Midbrain (tissue), 1 donor: Measurements from ENCODE around the gene CDCA4.
A peak's percentile ranks its signal among the peaks of the same experiment; 100 is the strongest.
"Not testable (repeated sequence)": the region's sequence is repeated elsewhere in the genome, so short reads cannot be mapped to it uniquely, and the experiment has no call there.

Source experiments
- DNase-seq: peaks from one replicate; lab custom pipeline; 2025; lab: John Stamatoyannopoulos, UW

The CDCA4 gene

GRCh38 chr14:105020815-105021655 is at the start of gene CDCA4:
TSS of gene CDCA4 (minus strand) at chr14:105021083. CDS start at chr14:105011929, 9,154 bp downstream.
- DNase-seq, result peak; percentile 99

GRCh38 chr14:105069871-105070759 is 49.2 kb upstream of the CDCA4 start:
- DNase-seq, result peak; percentile 6

- no peak for DNase-seq
Observed at GRCh38 chr14:105069522-105069870, 48.6 kb upstream of the CDCA4 start.

GRCh38 chr14:105068818-105069217 is 47.9 kb upstream of the CDCA4 start:
- DNase-seq, result no peak

- no peak for DNase-seq
Observed at GRCh38 chr14:105067969-105068301, 47.1 kb upstream of the CDCA4 start.

- no peak for DNase-seq
Observed at GRCh38 chr14:105067140-105067968, 46.5 kb upstream of the CDCA4 start.

- DNase-seq, result no peak
Observed at GRCh38 chr14:105066240-105067071, 45.6 kb upstream of the CDCA4 start.

- DNase-seq, result peak; percentile 13
Observed at GRCh38 chr14:105065280-105066228, 44.7 kb upstream of the CDCA4 start, which contains the start of gene GPR132. TSS of gene GPR132 (minus strand) at chr14:105065430. CDS start at chr14:105055420, 10,010 bp downstream.

GRCh38 chr14:105064721-105065143 is 43.8 kb upstream of the CDCA4 start:
- DNase-seq, result no peak

- DNase-seq, result no peak
Observed at GRCh38 chr14:105064001-105064400, 43.1 kb upstream of the CDCA4 start.

GRCh38 chr14:105063506-105063905 is 42.6 kb upstream of the CDCA4 start:
- not testable (repeated sequence) for DNase-seq

- no peak for DNase-seq
Observed at GRCh38 chr14:105063056-105063455, 42.2 kb upstream of the CDCA4 start.

- no peak for DNase-seq
Observed at GRCh38 chr14:105062048-105062433, 41.2 kb upstream of the CDCA4 start.

GRCh38 chr14:105061428-105062047 is 40.7 kb upstream of the CDCA4 start:
- DNase-seq, result no peak

GRCh38 chr14:105060751-105061427 is 40.0 kb upstream of the CDCA4 start:
- no peak for DNase-seq

- no peak for DNase-seq
Observed at GRCh38 chr14:105059925-105060565, 39.2 kb upstream of the CDCA4 start.

GRCh38 chr14:105059035-105059924 is 38.4 kb upstream of the CDCA4 start:
- DNase-seq, result no peak
